Heart right ventricle (tissue), 16 donors: ENCODE measurements around the gene VPS13A. TPM values are rescaled to one million over a fixed set of nuclear protein-coding genes. Genes with fewer than 3 reads are reported as not detected.
A peak's percentile ranks its signal among the peaks of the same experiment; 100 is the strongest.

Experiments
- ATAC-seq, 8 donors: fragments of 200-7000 bp; cut with Tn5 transposase; one replicate each; pipeline ENCODE4 v1.9.1; 2020; ENCODE audit warnings: mild to moderate bottlenecking in 8 of 8, moderate library complexity in 8 of 8, moderate number of reproducible peaks in 1 of 8
- DNase-seq, 2 donors: peaks; one replicate each; pipeline ENCODE4 v3.0.0-alpha.2; 2020
- H3K27ac ChIP-seq, 10 donors: fragments of 200-600 bp; sonication (generic) in 2 of 10; one replicate each; pipeline versions ENCODE4 v1.5.0 to v1.8.0; 2020 to 2022; ENCODE audit warnings: mild to moderate bottlenecking in 3 of 10
- H3K27me3 ChIP-seq, 7 donors: fragments of 200-600 bp; one replicate each; pipeline ENCODE4 v1.8.0; 2021 to 2022; ENCODE audit warnings: mild to moderate bottlenecking in 2 of 7
- H3K36me3 ChIP-seq, 9 donors: fragments of 200-600 bp; sonication (generic) in 1 of 9; one replicate each; pipeline versions ENCODE4 v1.5.0 to v1.8.0; 2020 to 2022; ENCODE audit warnings: mild to moderate bottlenecking in 2 of 9
- H3K4me1 ChIP-seq, 9 donors: fragments of 200-600 bp; sonication (generic) in 1 of 9; one replicate each; pipeline versions ENCODE4 v1.5.0 to v1.8.0; 2020 to 2022; ENCODE audit warnings: mild to moderate bottlenecking in 4 of 9
- H3K4me3 ChIP-seq, 10 donors: fragments of 200-600 bp; sonication (generic) in 2 of 10; one replicate each; pipeline versions ENCODE4 v1.5.0 to v1.8.0; 2020 to 2022; ENCODE audit warnings: mild to moderate bottlenecking in 7 of 10, moderate library complexity in 2 of 10
- H3K9me3 ChIP-seq, 11 donors: fragments of 200-600 bp in 10 of 11; sonication (generic) in 2 of 11; one replicate each; pipeline versions ENCODE4 v1.5.0 to v1.8.0; 2013 to 2022; ENCODE audit warnings: mild to moderate bottlenecking in 2 of 11, control low read depth in 1 of 11, moderate library complexity in 1 of 11
- WGBS, 2 donors: extraction: QIAGEN DNeasy Blood & Tissue Kit; methylation state at CpG; one replicate each; pipeline ENCODE4 v1.1.7; 2013; ENCODE audit warnings: inconsistent platforms in 1 of 2; 5-methylcytosine and 5-hydroxymethylcytosine counted together
- intact Hi-C, 10 donors: fragments of 100-400 bp; cut with DNase I; formaldehyde crosslinking; loops; one replicate each; pipeline versions ENCODE4 v1.11.1 to v1.14.2; 2022
- long read RNA-seq, 3 donors: library from polyadenylated mRNA; unstranded; transcript quantifications; one replicate each; pipeline ENCODE4 v2.0.0, GENCODE V29; 2020 to 2021
- polyA plus RNA-seq, 2 donors: library from polyadenylated mRNA; stranded (reverse); fragments of 200-250 nt; gene quantifications; one replicate each; pipeline ENCODE4 v1.2.3, GENCODE V29; 2013
- total RNA-seq, 10 donors: library from RNA; stranded (reverse); fragmentation: NEBNext Ultra II Directional in 3 of 10; extraction: Animal tissue kit (Norgen Biotek cat#: 25700) in 3 of 10; gene quantifications; one replicate each; pipeline versions ENCODE4 v1.2.1 to v1.2.4, GENCODE V29; 2021 to 2023
- TF ChIP-seq, protein P1 (sequence below), 9 donors: fragments of 200-600 bp; sonication (generic) in 2 of 9; IDR thresholded peaks; one replicate each; pipeline versions ENCODE4 v1.5.0 to v1.8.0; 2021 to 2022; ENCODE audit warnings: antibody characterized with exemption in 9 of 9, mild to moderate bottlenecking in 5 of 9, moderate library complexity in 1 of 9
- donor health status: Arrhythmogenic right ventricular cardiomyopathy.
- donor health status: ischemic (EF 13 %, LVEDD 7.1; RV severe dilation, severe dysfunction).
- donor health status: healthy with polysubstance abuse.
- donor health status: DM: no; HTN: yes; CAD: no.
- donor health status: DM: no; HTN: no; CAD: no.
- donor health status: ischemic (EF 25% LVEDD 6.9; RV normal size, moderate dysfunction).
- donor health status: ischemic (EF 25% LVEDD 5.7; RV mildly dilated, moderate dysfunction).
- donor health status: healthy.
- donor health status: DM: yes; HTN: yes; CAD: no.
- donor health status: Ischemic cardiomyopathy.
- donor health status: ischemic (EF 35%, LVEDD 5.7; RV mildly dilated, moderate dysfunction).
- donor health status: nonischemic (EF 11% LVEDD 7.7; RV severe dilation, severe dysfunction).
- donor health status: DM: yes; HTN: yes; CAD: no.
- donor health status: PGD.
- donor health status: ischemic (EF 29% LVEDD 5.4; RV normal size, mild dysfunction).
- donor health status: nonischemic (EF 23%, LVEDD 6.1; RV moderate dilation, normal function).

Gene VPS13A
- 10 to 100 TPM; 24.9 to 53.2 (median 38.0) TPM for total RNA-seq
- 10 to 100 TPM in 1 of 2 donors, 1 to 10 TPM in 1; 6.8 to 29.3 TPM for polyA plus RNA-seq
- long read RNA-seq, donor 1, partial matches to known transcripts, result 7 of 7 reads
- long read RNA-seq, donor 1, other reads (novel, unspliced or antisense), result 0 of 7 reads
- long read RNA-seq, donor 2, partial matches to known transcripts, result 4 of 6 reads
- long read RNA-seq, donor 2, other reads (novel, unspliced or antisense), result 2 of 6 reads
- long read RNA-seq, donor 3, partial matches to known transcripts, result 11 of 20 reads
- long read RNA-seq, donor 3, other reads (novel, unspliced or antisense), result 9 of 20 reads

DNA sequence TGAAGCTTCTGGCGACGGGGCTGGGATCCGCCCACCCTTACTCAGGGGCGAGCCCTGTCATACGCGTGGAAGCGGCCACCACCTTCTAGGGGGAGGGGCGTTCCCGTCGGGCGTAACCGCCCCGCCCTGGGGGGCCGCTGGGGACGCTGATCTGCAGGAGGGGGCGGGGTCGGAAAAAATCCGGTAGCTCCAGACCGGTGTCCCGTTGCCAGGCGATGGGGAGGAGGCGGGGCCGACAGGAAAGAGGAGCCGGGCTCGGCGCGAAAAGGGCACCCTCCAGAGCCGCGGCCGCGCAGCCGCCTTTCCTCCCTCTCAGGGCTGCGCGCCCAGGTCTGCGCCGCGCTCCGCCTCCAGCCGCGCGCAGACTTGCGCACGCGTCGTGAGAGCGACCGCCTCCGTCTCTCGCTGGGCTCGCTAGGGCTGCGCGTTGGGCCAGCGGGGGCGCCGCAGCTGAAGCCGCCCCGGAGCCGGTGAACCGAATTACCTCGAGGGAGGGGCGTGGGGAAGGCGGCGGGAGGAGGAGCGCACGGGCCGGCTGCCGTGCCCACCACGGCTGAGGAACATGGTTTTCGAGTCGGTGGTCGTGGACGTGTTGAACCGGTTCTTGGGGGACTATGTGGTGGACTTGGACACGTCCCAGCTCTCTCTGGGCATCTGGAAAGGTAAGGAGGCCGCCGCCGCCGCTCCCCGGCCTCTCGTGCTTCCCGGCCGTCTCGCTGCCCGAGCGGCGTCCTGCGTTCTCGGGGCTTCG, at the start of gene VPS13A:
Gene VPS13A, plus strand, starts transcription at position 392 of the 751 bp plus-strand sequence. Its CDS starts 171 bp downstream, at position 563.
- Histone ChIP-seq H3K4me3 (peak within 1 kb of the TSS; percentile 71 to 96 (median 85)), H3K27ac (peak within 1 kb of the TSS; percentile 49 to 94 (median 88)), H3K9me3 (no peaks in the 10 kb centered on the region), H3K4me1 (peaks cover 0 to 38% (median 21%) of the 10 kb centered on the region in 9 donors), H3K36me3 (no peaks in the 10 kb centered on the region), H3K27me3 (no peaks in the 10 kb centered on the region)
- WGBS, 2 donors, result 0% methylated on average over 80 to 89 of the region's 89 CpGs
- DNase-seq (peak; percentile 93 to 94), ATAC-seq (peak; percentile 94 to 99 (median 97))
- TF ChIP-seq, protein P1, sequence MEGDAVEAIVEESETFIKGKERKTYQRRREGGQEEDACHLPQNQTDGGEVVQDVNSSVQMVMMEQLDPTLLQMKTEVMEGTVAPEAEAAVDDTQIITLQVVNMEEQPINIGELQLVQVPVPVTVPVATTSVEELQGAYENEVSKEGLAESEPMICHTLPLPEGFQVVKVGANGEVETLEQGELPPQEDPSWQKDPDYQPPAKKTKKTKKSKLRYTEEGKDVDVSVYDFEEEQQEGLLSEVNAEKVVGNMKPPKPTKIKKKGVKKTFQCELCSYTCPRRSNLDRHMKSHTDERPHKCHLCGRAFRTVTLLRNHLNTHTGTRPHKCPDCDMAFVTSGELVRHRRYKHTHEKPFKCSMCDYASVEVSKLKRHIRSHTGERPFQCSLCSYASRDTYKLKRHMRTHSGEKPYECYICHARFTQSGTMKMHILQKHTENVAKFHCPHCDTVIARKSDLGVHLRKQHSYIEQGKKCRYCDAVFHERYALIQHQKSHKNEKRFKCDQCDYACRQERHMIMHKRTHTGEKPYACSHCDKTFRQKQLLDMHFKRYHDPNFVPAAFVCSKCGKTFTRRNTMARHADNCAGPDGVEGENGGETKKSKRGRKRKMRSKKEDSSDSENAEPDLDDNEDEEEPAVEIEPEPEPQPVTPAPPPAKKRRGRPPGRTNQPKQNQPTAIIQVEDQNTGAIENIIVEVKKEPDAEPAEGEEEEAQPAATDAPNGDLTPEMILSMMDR (IDR thresholded peaks at IDR 0.05), result peak in 4 of 9 donors; percentile 37 to 50 (median 44)
- intact Hi-C loops, result no loop called here

DNA sequence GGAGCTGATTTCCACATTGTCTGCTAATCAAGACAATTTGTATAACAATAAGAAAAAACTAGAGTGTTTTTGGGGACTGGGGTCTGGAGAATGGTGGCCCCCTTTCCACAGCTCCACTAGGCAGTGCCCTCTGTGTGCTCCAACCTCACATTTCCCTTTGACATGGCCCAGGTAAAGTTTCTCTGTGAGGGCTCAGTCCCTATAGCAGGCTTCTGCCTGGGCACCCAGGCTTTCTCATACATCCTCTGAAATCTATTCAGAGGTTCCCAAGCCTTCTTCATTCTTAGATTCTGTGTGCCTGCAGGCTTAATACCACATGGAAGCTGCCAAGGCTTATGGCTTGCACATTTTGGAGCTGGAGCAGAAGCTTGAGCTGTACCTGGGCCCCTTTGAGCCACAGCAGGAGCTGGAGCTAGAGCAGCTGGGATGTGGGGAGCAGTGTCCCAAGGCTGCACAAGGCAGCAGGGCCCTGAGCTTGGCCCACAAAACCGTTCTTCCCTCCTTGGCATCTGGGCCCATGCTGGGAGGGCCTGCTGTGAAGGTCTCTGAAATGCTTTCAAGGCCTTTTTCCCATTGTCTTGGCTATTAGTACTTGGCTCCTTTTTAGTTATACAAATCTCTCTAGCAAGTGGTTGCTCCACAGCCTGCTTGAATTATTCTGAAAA, 49.1 kb upstream of the VPS13A start:
- TF ChIP-seq, protein P1 (IDR thresholded peaks at IDR 0.05), result no peak

DNA sequence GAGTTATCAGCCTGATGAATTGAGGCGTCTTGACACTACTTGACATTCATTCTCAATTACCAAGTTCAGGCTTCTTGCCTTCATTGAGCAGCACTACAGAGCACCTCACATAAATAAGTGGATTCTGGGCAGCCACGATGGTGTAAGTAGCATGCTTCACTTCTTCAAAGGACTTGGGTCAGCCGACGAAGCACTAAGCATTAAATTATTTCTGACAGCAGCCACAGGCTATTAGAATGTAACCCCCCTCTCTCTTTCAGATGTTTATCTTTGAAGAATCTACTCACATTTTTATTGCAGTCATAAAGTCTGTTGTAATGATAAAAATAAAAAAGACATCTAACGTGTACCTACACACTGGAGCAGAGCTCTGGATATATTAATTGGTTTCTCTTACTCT, 45.9 kb upstream of the VPS13A start:
- WGBS, 2 donors, result 70 to 74% methylated on average over 5 of the region's 5 CpGs
- intact Hi-C loops, result no loop called here

More for the DNA sequence above, 49.1 kb upstream of the VPS13A start:
- no peaks in the 10 kb centered on the region for H3K36me3 ChIP-seq
- H3K4me1 ChIP-seq, result no peaks in the 10 kb centered on the region
- H3K27me3 ChIP-seq, result peaks cover 0 to 4% (median 0%) of the 10 kb centered on the region in 7 donors
- no peak overlapping the region for H3K4me3 ChIP-seq
- no peak for ATAC-seq
- 32 to 33% methylated on average over 1 of the region's 1 CpG for WGBS, 2 donors
- intact Hi-C loops, result no loop called here
- DNase-seq, result no peak
- H3K27ac ChIP-seq, result no peak overlapping the region
- peaks cover 0 to 14% (median 0%) of the 10 kb centered on the region in 11 donors for H3K9me3 ChIP-seq

More for the DNA sequence above, 45.9 kb upstream of the VPS13A start:
- ATAC-seq (no peak), DNase-seq (no peak)
- Histone ChIP-seq H3K9me3 (peaks cover 0 to 9% (median 0%) of the 10 kb centered on the region in 11 donors), H3K4me3 (no peak overlapping the region), H3K36me3 (no peaks in the 10 kb centered on the region), H3K4me1 (no peaks in the 10 kb centered on the region), H3K27me3 (peaks cover 0 to 4% (median under 1%) of the 10 kb centered on the region in 7 donors), H3K27ac (no peak overlapping the region)
- TF ChIP-seq, protein P1 (IDR thresholded peaks at IDR 0.05), result no peak
